ENCODE data around the gene DPYSL3. TPM values are rescaled to one million over a fixed set of nuclear protein-coding genes. Genes with fewer than 3 reads are reported as not detected.

Gene DPYSL3
- total and polyA plus RNA-seq, 4 donors = 200 to 624 (median 447) TPM

- H3K4me3 ChIP-seq (ENCODE audit: low read depth, low read length) = no peak overlapping the region
- peaks cover 59% of the 10 kb centered on the region for H3K36me3 ChIP-seq (ENCODE audit: control insufficient read depth, insufficient read depth, low read length)
- H3K4me1 ChIP-seq (ENCODE audit: control insufficient read depth, insufficient read depth, low read length) = peaks cover 5% of the 10 kb centered on the region
- H3K9me3 ChIP-seq (ENCODE audit: control insufficient read depth, insufficient read depth, low read length) = no peaks in the 10 kb centered on the region
- DNase-seq (ENCODE audit: low read depth in 4 of 6, low spot score in 6 of 6) = no peak
- H3K27ac ChIP-seq (ENCODE audit: low read depth, low read length) = peak overlapping the region; percentile 20
- H3K27me3 ChIP-seq (ENCODE audit: control insufficient read depth, insufficient read depth, low read length) = no peaks in the 10 kb centered on the region
- WGBS (ENCODE audit: insufficient coverage) = 72% methylated on average over 5 of the region's 15 CpGs
Observed at GRCh38 chr5:147403651-147404640, 105.9 kb downstream of the DPYSL3 start.

- Histone ChIP-seq H3K4me3 (ENCODE audit: low read depth, low read length) (no peak overlapping the region), H3K36me3 (ENCODE audit: control insufficient read depth, insufficient read depth, low read length) (peaks cover 56% of the 10 kb centered on the region), H3K4me1 (ENCODE audit: control insufficient read depth, insufficient read depth, low read length) (peaks cover 5% of the 10 kb centered on the region), H3K27me3 (ENCODE audit: control insufficient read depth, insufficient read depth, low read length) (no peaks in the 10 kb centered on the region), H3K9me3 (ENCODE audit: control insufficient read depth, insufficient read depth, low read length) (no peaks in the 10 kb centered on the region), H3K27ac (ENCODE audit: low read depth, low read length) (no peak overlapping the region)
- no peak for DNase-seq (ENCODE audit: low read depth in 4 of 6, low spot score in 6 of 6)
Observed at GRCh38 chr5:147400881-147401280, 109.0 kb downstream of the DPYSL3 start.

- no peaks in the 10 kb centered on the region for H3K27me3 ChIP-seq (ENCODE audit: control insufficient read depth, insufficient read depth, low read length)
- peaks cover 56% of the 10 kb centered on the region for H3K36me3 ChIP-seq (ENCODE audit: control insufficient read depth, insufficient read depth, low read length)
- H3K27ac ChIP-seq (ENCODE audit: low read depth, low read length) = no peak overlapping the region
- peaks cover 5% of the 10 kb centered on the region for H3K4me1 ChIP-seq (ENCODE audit: control insufficient read depth, insufficient read depth, low read length)
- no peaks in the 10 kb centered on the region for H3K9me3 ChIP-seq (ENCODE audit: control insufficient read depth, insufficient read depth, low read length)
- WGBS (ENCODE audit: insufficient coverage) = 76% methylated on average over 7 of the region's 7 CpGs
- no peak for DNase-seq (ENCODE audit: low read depth in 4 of 6, low spot score in 6 of 6)
- no peak overlapping the region for H3K4me3 ChIP-seq (ENCODE audit: low read depth, low read length)
Observed at GRCh38 chr5:147400126-147400809, 109.6 kb downstream of the DPYSL3 start.

GRCh38 chr5:147398860-147399259, 111.0 kb downstream of the DPYSL3 start:
- H3K4me1 ChIP-seq (ENCODE audit: control insufficient read depth, insufficient read depth, low read length) = peaks cover 1% of the 10 kb centered on the region
- H3K9me3 ChIP-seq (ENCODE audit: control insufficient read depth, insufficient read depth, low read length) = no peaks in the 10 kb centered on the region
- no peak overlapping the region for H3K4me3 ChIP-seq (ENCODE audit: low read depth, low read length)
- no peaks in the 10 kb centered on the region for H3K27me3 ChIP-seq (ENCODE audit: control insufficient read depth, insufficient read depth, low read length)
- H3K36me3 ChIP-seq (ENCODE audit: control insufficient read depth, insufficient read depth, low read length) = peaks cover 48% of the 10 kb centered on the region
- H3K27ac ChIP-seq (ENCODE audit: low read depth, low read length) = no peak overlapping the region
- WGBS (ENCODE audit: insufficient coverage) = 86% methylated on average over 1 of the region's 9 CpGs
- DNase-seq (ENCODE audit: low read depth in 4 of 6, low spot score in 6 of 6) = no peak

GRCh38 chr5:147397616-147398015, 112.3 kb downstream of the DPYSL3 start:
- 88% methylated on average over 8 of the region's 11 CpGs for WGBS (ENCODE audit: insufficient coverage)
- DNase-seq (ENCODE audit: low read depth in 4 of 6, low spot score in 6 of 6) = no peak

GRCh38 chr5:147396070-147396823, 113.6 kb downstream of the DPYSL3 start:
- Histone ChIP-seq H3K9me3 (ENCODE audit: control insufficient read depth, insufficient read depth, low read length) (no peaks in the 10 kb centered on the region), H3K4me3 (ENCODE audit: low read depth, low read length) (no peak overlapping the region), H3K4me1 (ENCODE audit: control insufficient read depth, insufficient read depth, low read length) (no peaks in the 10 kb centered on the region), H3K27ac (ENCODE audit: low read depth, low read length) (no peak overlapping the region), H3K36me3 (ENCODE audit: control insufficient read depth, insufficient read depth, low read length) (peaks cover 49% of the 10 kb centered on the region), H3K27me3 (ENCODE audit: control insufficient read depth, insufficient read depth, low read length) (no peaks in the 10 kb centered on the region)
- 87% methylated on average over 5 of the region's 8 CpGs for WGBS (ENCODE audit: insufficient coverage)
- no peak for DNase-seq (ENCODE audit: low read depth in 4 of 6, low spot score in 6 of 6)

More at GRCh38 chr5:147397616-147398015, 112.3 kb downstream of the DPYSL3 start:
- H3K4me1 ChIP-seq (ENCODE audit: control insufficient read depth, insufficient read depth, low read length) = no peaks in the 10 kb centered on the region
- H3K4me3 ChIP-seq (ENCODE audit: low read depth, low read length) = no peak overlapping the region
- no peak overlapping the region for H3K27ac ChIP-seq (ENCODE audit: low read depth, low read length)
- H3K27me3 ChIP-seq (ENCODE audit: control insufficient read depth, insufficient read depth, low read length) = no peaks in the 10 kb centered on the region
- H3K36me3 ChIP-seq (ENCODE audit: control insufficient read depth, insufficient read depth, low read length) = peaks cover 57% of the 10 kb centered on the region
- H3K9me3 ChIP-seq (ENCODE audit: control insufficient read depth, insufficient read depth, low read length) = no peaks in the 10 kb centered on the region

- 85% methylated on average over 5 of the region's 15 CpGs for WGBS (ENCODE audit: insufficient coverage)
- no peaks in the 10 kb centered on the region for H3K4me1 ChIP-seq (ENCODE audit: control insufficient read depth, insufficient read depth, low read length)
- H3K36me3 ChIP-seq (ENCODE audit: control insufficient read depth, insufficient read depth, low read length) = peaks cover 46% of the 10 kb centered on the region
- no peaks in the 10 kb centered on the region for H3K9me3 ChIP-seq (ENCODE audit: control insufficient read depth, insufficient read depth, low read length)
- peak in 1 of 6 donors; percentile 51 for DNase-seq (ENCODE audit: low read depth in 4 of 6, low spot score in 6 of 6)
- H3K27ac ChIP-seq (ENCODE audit: low read depth, low read length) = no peak overlapping the region
- no peak overlapping the region for H3K4me3 ChIP-seq (ENCODE audit: low read depth, low read length)
- no peaks in the 10 kb centered on the region for H3K27me3 ChIP-seq (ENCODE audit: control insufficient read depth, insufficient read depth, low read length)
Observed at GRCh38 chr5:147393874-147394672, 115.8 kb downstream of the DPYSL3 start.

GRCh38 chr5:147391781-147392180, 118.1 kb downstream of the DPYSL3 start:
- Histone ChIP-seq H3K36me3 (ENCODE audit: control insufficient read depth, insufficient read depth, low read length) (peaks cover 37% of the 10 kb centered on the region), H3K27me3 (ENCODE audit: control insufficient read depth, insufficient read depth, low read length) (no peaks in the 10 kb centered on the region), H3K4me1 (ENCODE audit: control insufficient read depth, insufficient read depth, low read length) (peaks cover 6% of the 10 kb centered on the region), H3K27ac (ENCODE audit: low read depth, low read length) (no peak overlapping the region), H3K9me3 (ENCODE audit: control insufficient read depth, insufficient read depth, low read length) (no peaks in the 10 kb centered on the region), H3K4me3 (ENCODE audit: low read depth, low read length) (no peak overlapping the region)
- 74% methylated on average over 5 of the region's 5 CpGs for WGBS (ENCODE audit: insufficient coverage)
- peak in 2 of 6 donors; percentile 47 to 57 for DNase-seq (ENCODE audit: low read depth in 4 of 6, low spot score in 6 of 6)
